HG02870 (cell line): Measurements from ENCODE around the gene HECA.
"Not testable (repeated sequence)": the region's sequence is repeated elsewhere in the genome, so short reads cannot be mapped to it uniquely, and the experiment has no call there.

Source experiments
- ATAC-seq: cut with Tn5 transposase; IDR thresholded peaks from one replicate; pipeline ENCODE4 v1.9.1; 2021; ENCODE audit warnings: mild to moderate bottlenecking, moderate library complexity; ENCODE audit not compliant: unreplicated experiment

The HECA gene

GRCh38 chr6:139201378-139201777 lies 66.5 kb downstream of the HECA start:
- no peak for ATAC-seq

DNA sequence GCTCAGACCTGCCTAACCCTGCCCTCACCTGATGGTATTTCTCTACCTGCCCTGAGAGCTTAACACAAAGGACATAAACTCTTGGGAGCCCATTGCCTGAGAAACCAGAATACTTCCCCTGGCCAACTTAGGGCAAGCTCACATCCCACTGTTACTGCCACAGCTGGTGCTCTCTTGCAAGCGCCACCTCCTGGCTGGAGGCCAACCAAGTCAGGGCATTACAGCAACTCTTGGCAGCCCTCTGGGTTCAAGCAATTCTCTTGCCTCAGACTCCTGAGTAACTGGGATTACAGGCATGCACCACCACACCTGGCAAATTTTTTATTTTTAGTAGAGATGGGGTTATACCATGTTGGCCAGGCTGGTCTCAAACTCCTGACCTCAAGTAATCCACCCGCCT lies 70.1 kb downstream of the HECA start:
- no peak for ATAC-seq

DNA sequence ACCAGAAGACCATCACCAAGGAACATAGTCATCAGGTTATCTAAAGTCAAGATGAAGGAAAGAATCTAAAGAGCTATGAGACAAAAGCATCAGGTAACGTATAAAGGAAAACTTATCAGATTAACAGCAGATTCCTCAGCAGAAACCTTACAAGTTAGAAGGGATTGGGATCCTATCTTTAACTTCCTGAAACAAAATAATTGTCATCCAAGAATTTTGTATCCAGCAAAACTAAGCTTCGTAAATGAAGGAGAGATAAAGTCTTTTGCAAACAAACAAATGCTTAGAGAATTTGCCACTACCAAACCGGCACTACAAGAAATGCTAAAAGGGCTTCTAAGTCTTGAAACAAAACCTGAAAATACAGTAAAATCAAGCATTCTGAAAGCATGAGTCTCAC lies 71.0 kb downstream of the HECA start:
- no peak for ATAC-seq

GRCh38 chr6:139210766-139211165 lies 75.9 kb downstream of the HECA start:
- not testable (repeated sequence) for ATAC-seq

- ATAC-seq: not testable (repeated sequence)
Measured at GRCh38 chr6:139212460-139212859, 77.6 kb downstream of the HECA start.

GRCh38 chr6:139219271-139219729 lies 84.4 kb downstream of the HECA start:
- ATAC-seq: peak; percentile 100

DNA sequence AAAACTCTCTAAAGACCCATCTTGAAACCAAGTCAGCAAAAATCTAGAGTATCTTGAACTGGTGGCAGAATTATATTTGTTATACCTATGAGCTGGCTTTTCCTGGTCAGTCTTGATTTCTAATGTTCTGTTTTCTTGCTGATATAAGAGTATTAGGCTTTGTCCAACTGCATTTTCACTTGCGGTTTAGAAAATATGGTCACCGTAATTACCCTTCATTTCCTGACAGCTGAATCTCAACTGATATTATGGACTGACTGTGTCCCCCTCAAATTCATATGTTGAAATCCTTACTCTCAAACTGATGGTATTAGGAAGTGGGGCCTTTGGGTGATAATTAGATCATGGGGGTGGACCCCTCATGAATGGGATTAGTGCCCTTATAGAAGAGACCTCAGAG lies 84.9 kb downstream of the HECA start:
- no peak for ATAC-seq

- ATAC-seq: not testable (repeated sequence)
Measured at GRCh38 chr6:139228387-139228786, 93.5 kb downstream of the HECA start.
